SK-N-SH (cell line): ENCODE measurements around the gene TRMT10A. TPM values are rescaled to one million over a fixed set of nuclear protein-coding genes. Genes with fewer than 3 reads are reported as not detected.

Source experiments
- CTCF ChIA-PET: fragments of 300-600, 350-600 bp; formaldehyde crosslinking; extraction: SDS; loops from one replicate; lab custom pipeline; 2021; lab: Yijun Ruan, JAX
- POLR2A ChIA-PET: fragments of 350-600 bp; sonication (Branson Sonifier 250); formaldehyde crosslinking; extraction: SDS; loops from one replicate; lab custom pipeline; 2020; ENCODE audit warnings: antibody characterized with exemption, inconsistent platforms; lab: Yijun Ruan, JAX
- DNase-seq: peaks from one replicate; pipeline ENCODE4 v3.0.0; 2012
- H2AFZ ChIP-seq: fragments of 200-600 bp; sonication (generic); 2 replicates; pipeline ENCODE4 v1.8.1; 2016; ENCODE audit warnings: antibody characterized with exemption, mild to moderate bottlenecking, low read depth
- H3F3A ChIP-seq: fragments of 200-600 bp; sonication (generic); replicated peaks from 2 replicates; pipeline ENCODE3; 2016; ENCODE audit warnings: antibody characterized with exemption, mild to moderate bottlenecking; ENCODE audit not compliant: insufficient read depth
- H3K27ac ChIP-seq, 2 experiments: fragments of 200-500 bp in 1 of 2; fragments of 200-600 bp in 1 of 2; sonication (Bioruptor generic) in 1 of 2; sonication (generic), shearing (Covaris generic) in 1 of 2; 2 replicates each; pipeline versions ENCODE4 v1.5.1 to v1.6.1; 2014 to 2016; ENCODE audit warnings: low read depth in 2 of 2, inconsistent platforms in 1 of 2, low read length in 1 of 2, mild to moderate bottlenecking in 1 of 2, mixed read lengths in 1 of 2
- H3K27me3 ChIP-seq: fragments of 200-600 bp; sonication (generic), shearing (Covaris generic); 2 replicates; pipeline ENCODE4 v1.6.1; 2016; ENCODE audit warnings: mixed run types; ENCODE audit not compliant: insufficient read depth
- H3K36me3 ChIP-seq, 2 experiments: fragments of 200-500 bp in 1 of 2; fragments of 200-600 bp in 1 of 2; sonication (Bioruptor generic) in 1 of 2; sonication (generic) in 1 of 2; replicated peaks in 1 of 2; 2 replicates each; pipeline versions ENCODE3 to v1.5.1; 2014 to 2016; ENCODE audit warnings: low read length in 1 of 2, mild to moderate bottlenecking in 1 of 2; ENCODE audit not compliant: insufficient read depth in 2 of 2, control insufficient read depth in 1 of 2
- H3K4me1 ChIP-seq, 2 experiments: fragments of 200-500 bp in 1 of 2; fragments of 200-600 bp in 1 of 2; sonication (Bioruptor generic) in 1 of 2; sonication (generic), shearing (Covaris generic) in 1 of 2; 2 replicates each; pipeline versions ENCODE4 v1.5.1 to v1.6.1; 2014 to 2016; ENCODE audit warnings: low read depth in 1 of 2, low read length in 1 of 2, mixed run types in 1 of 2; ENCODE audit not compliant: insufficient read depth in 2 of 2, control insufficient read depth in 1 of 2
- H3K4me2 ChIP-seq: fragments of 200-600 bp; sonication (generic), shearing (Covaris generic); 2 replicates; pipeline ENCODE4 v1.6.1; 2017; ENCODE audit warnings: mixed run types
- H3K4me3 ChIP-seq, 2 experiments: fragments of 200-500 bp in 1 of 2; fragments of 200-600 bp in 1 of 2; sonication (Bioruptor generic) in 1 of 2; sonication (generic), shearing (Covaris generic) in 1 of 2; 2 replicates each; pipeline versions ENCODE4 v1.5.1 to v1.8.1; 2014 to 2016; ENCODE audit warnings: low read depth in 2 of 2, inconsistent platforms in 1 of 2, low read length in 1 of 2, mild to moderate bottlenecking in 1 of 2, mixed read lengths in 1 of 2, moderate library complexity in 1 of 2
- H3K79me2 ChIP-seq: fragments of 200-600 bp; sonication (generic); 2 replicates; pipeline ENCODE4 v1.8.1; 2017; ENCODE audit warnings: mild to moderate bottlenecking; ENCODE audit not compliant: insufficient read depth
- H3K9ac ChIP-seq: fragments of 200-600 bp; sonication (generic); 2 replicates; pipeline ENCODE4 v1.6.1; 2017; ENCODE audit warnings: mixed run types
- H3K9me2 ChIP-seq: fragments of 200-600 bp; sonication (generic); 2 replicates; pipeline ENCODE4 v1.6.1; 2017; ENCODE audit warnings: mixed run types
- H3K9me3 ChIP-seq: fragments of 200-600 bp; sonication (generic); 2 replicates; pipeline ENCODE4 v1.6.1; 2017; ENCODE audit warnings: mixed run types, mild to moderate bottlenecking, moderate library complexity
- H4K20me1 ChIP-seq: fragments of 200-600 bp; sonication (generic); 2 replicates; pipeline ENCODE4 v1.6.1; 2017; ENCODE audit warnings: mild to moderate bottlenecking, mixed run types; ENCODE audit not compliant: insufficient read depth
- CHD2 ChIP-seq: fragments of 150-350 bp; IDR thresholded peaks from 2 replicates; pipeline ENCODE4 v1.6.1; 2018; ENCODE audit warnings: low read length; ENCODE audit not compliant: partially characterized antibody
- EP300 ChIP-seq, 2 experiments: IDR thresholded peaks; 2 replicates each; pipeline versions ENCODE4 v1.4.0 to v1.6.1; 2012; ENCODE audit warnings: borderline replicate concordance in 1 of 2, low read depth in 1 of 2, low read length in 1 of 2
- FOSL2 ChIP-seq: IDR thresholded peaks from 2 replicates; pipeline ENCODE4 v1.4.0; 2012; ENCODE audit warnings: low read depth, mild to moderate bottlenecking, moderate library complexity, borderline replicate concordance
- IRF3 ChIP-seq: fragments of 150-350 bp; IDR thresholded peaks from 2 replicates; pipeline ENCODE4 v1.6.1; 2016; ENCODE audit warnings: mild to moderate bottlenecking, low read depth, low read length
- MXI1 ChIP-seq: IDR thresholded peaks from 2 replicates; pipeline ENCODE4 v1.6.1; 2012; ENCODE audit warnings: mild to moderate bottlenecking, low read depth, low read length, improper control_type of control experiment
- NFIC ChIP-seq: IDR thresholded peaks from 2 replicates; pipeline ENCODE4 v1.4.0; 2012; ENCODE audit warnings: borderline replicate concordance
- NRF1 ChIP-seq: IDR thresholded peaks from 2 replicates; pipeline ENCODE4 v1.6.1; 2012; ENCODE audit warnings: low read depth, mild to moderate bottlenecking, low read length
- PBX3 ChIP-seq: IDR thresholded peaks from 2 replicates; pipeline ENCODE4; 2012
- POLR2AphosphoS5 ChIP-seq: IDR thresholded peaks from 2 replicates; pipeline ENCODE4 v1.6.1; 2012; ENCODE audit warnings: low read depth, low read length
- RAD21 ChIP-seq: IDR thresholded peaks from 2 replicates; pipeline ENCODE4 v1.6.1; 2012; ENCODE audit warnings: mild to moderate bottlenecking, low read length
- TAF1 ChIP-seq: IDR thresholded peaks from 2 replicates; pipeline ENCODE4 v1.6.1; 2012; ENCODE audit warnings: low read depth, mild to moderate bottlenecking, low read length, moderate library complexity, borderline replicate concordance
- USF1 ChIP-seq: IDR thresholded peaks from 2 replicates; pipeline ENCODE4 v1.4.0; 2012; ENCODE audit warnings: low read depth, borderline replicate concordance
- WGBS: methylation state at CpG from one replicate; pipeline ENCODE4 v1.1.6; 2017; ENCODE audit warnings: low lambda C conversion rate; 5-methylcytosine and 5-hydroxymethylcytosine counted together
- polyA plus RNA-seq, 3 experiments: library from polyadenylated mRNA; depleted of rRNA; stranded (reverse); fragments of >200 nt; gene quantifications; 2 replicates each; pipeline ENCODE4 v1.2.3, GENCODE V29; 2012

Gene TRMT10A
- polyA plus RNA-seq, 1 of the 3 experiments (the other 2 are of a cell fraction): 2.4 TPM

DNA sequence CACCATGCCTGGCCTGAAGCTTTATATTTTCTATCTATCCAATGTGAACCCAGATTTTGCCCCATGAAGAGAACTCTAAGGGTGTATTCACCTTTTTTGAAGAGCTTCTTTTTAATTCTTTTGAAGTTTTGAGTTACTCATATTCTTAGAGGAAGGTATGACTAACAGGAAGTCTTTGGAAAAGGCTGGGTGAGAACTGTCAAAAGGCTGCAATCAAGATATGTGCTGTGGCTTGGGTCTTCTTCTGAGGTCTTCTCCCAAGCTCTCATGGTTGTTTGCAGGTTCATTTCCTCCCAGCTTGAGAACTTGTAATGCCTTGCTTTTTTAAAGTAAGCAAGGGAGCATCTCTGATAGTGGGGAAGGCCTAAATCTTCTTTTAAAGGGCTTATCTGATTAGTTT is 56.1 kb downstream of the TRMT10A start:
- peaks cover 0 to 3% of the 10 kb centered on the region in 2 experiments; a peak in 1 of 4 replicates for H3K4me1 ChIP-seq
- no peaks in the 10 kb centered on the region for H3K9me2 ChIP-seq
- no peak overlapping the region for H2AFZ ChIP-seq
- H3K27me3 ChIP-seq: no peaks in the 10 kb centered on the region
- POLR2A ChIA-PET: no interaction called here
- H3K4me2 ChIP-seq: no peak overlapping the region
- no peaks in the 10 kb centered on the region for H3F3A ChIP-seq
- H3K4me3 ChIP-seq: no peak overlapping the region
- H3K79me2 ChIP-seq: no peaks in the 10 kb centered on the region
- H4K20me1 ChIP-seq: no peaks in the 10 kb centered on the region
- no peaks in the 10 kb centered on the region for H3K36me3 ChIP-seq
- DNase-seq: no peak
- no peaks in the 10 kb centered on the region for H3K9me3 ChIP-seq
- H3K27ac ChIP-seq: no peak overlapping the region
- H3K9ac ChIP-seq: no peak overlapping the region
- CTCF ChIA-PET: no interaction called here
- TF ChIP-seq NFIC (no peak), NRF1 (no peak), POLR2AphosphoS5 (no peak), MXI1 (no peak), RAD21 (no peak), TAF1 (no peak), IRF3 (no peak), CHD2 (no peak)

GRCh38 chr4:99507349-99507748 is 56.5 kb downstream of the TRMT10A start:
- WGBS: 11% methylated on average over 1 of the region's 1 CpG
- CTCF ChIA-PET: interaction anchor here (0.6 kb wide), 1 partner anchor 1281 kb away, joined by 3 read pairs; no protein-coding TSS in a partner anchor
- H3K9me2 ChIP-seq: no peaks in the 10 kb centered on the region
- H3K36me3 ChIP-seq: no peaks in the 10 kb centered on the region
- no peak overlapping the region for H2AFZ ChIP-seq
- H3F3A ChIP-seq: no peaks in the 10 kb centered on the region
- no peaks in the 10 kb centered on the region for H3K9me3 ChIP-seq
- no peak overlapping the region for H3K27ac ChIP-seq
- no peaks in the 10 kb centered on the region for H3K79me2 ChIP-seq
- no peaks in the 10 kb centered on the region for H3K27me3 ChIP-seq
- DNase-seq: no peak
- peaks cover 0 to 3% of the 10 kb centered on the region in 2 experiments; a peak in 1 of 4 replicates for H3K4me1 ChIP-seq
- H3K4me2 ChIP-seq: no peak overlapping the region
- no peak overlapping the region for H3K4me3 ChIP-seq
- POLR2A ChIA-PET: no interaction called here
- H3K9ac ChIP-seq: no peak overlapping the region
- H4K20me1 ChIP-seq: no peaks in the 10 kb centered on the region
- no peak for TF ChIP-seq EP300 (IDR thresholded peaks at IDR 0.05; ENCODE audit: borderline replicate concordance in 1 of 2, low read depth in 1 of 2, low read length in 1 of 2)
- TF ChIP-seq USF1: no peak
- TF ChIP-seq, all 33 proteins: peak for 0

DNA sequence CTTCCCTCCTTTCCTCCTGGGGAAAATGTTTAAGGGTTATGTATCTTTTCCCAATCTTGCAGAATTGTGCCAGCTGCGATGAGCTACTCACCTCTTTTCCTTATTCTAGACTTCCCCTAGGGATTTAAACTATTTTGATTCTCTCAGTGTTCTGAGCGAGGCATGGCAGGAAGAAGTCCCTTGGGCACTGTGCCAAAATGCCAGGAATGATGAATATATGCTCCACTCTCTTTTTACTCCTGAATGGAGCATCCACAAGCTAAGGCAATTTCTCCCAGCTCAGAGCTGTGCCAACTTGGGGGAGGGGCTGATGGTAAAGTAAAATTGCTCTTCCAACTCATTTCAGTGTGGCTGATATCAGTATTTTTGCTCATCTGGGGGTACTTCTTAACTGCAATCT is 57.1 kb downstream of the TRMT10A start:
- no peak overlapping the region for H3K9ac ChIP-seq
- no peaks in the 10 kb centered on the region for H4K20me1 ChIP-seq
- H3K27ac ChIP-seq: no peak overlapping the region
- H3K4me1 ChIP-seq: peaks cover 0 to 3% of the 10 kb centered on the region in 2 experiments; a peak in 1 of 4 replicates
- H3K9me3 ChIP-seq: no peaks in the 10 kb centered on the region
- H3K4me2 ChIP-seq: no peak overlapping the region
- ChIA-PET POLR2A (no interaction called here), CTCF (interaction anchor here (0.6 kb wide), 1 partner anchor 1281 kb away, joined by 3 read pairs; no protein-coding TSS in a partner anchor)
- no peaks in the 10 kb centered on the region for H3F3A ChIP-seq
- no peaks in the 10 kb centered on the region for H3K36me3 ChIP-seq
- no peak for DNase-seq
- no peaks in the 10 kb centered on the region for H3K9me2 ChIP-seq
- H3K79me2 ChIP-seq: no peaks in the 10 kb centered on the region
- H3K27me3 ChIP-seq: no peaks in the 10 kb centered on the region
- 15% methylated on average over 2 of the region's 2 CpGs for WGBS
- no peak overlapping the region for H2AFZ ChIP-seq
- no peak for TF ChIP-seq FOSL2
- peak; percentile 38 for TF ChIP-seq PBX3
- no peak overlapping the region for H3K4me3 ChIP-seq
